ENCODE data around the gene MOB2.

MOB2 gene, protein sequence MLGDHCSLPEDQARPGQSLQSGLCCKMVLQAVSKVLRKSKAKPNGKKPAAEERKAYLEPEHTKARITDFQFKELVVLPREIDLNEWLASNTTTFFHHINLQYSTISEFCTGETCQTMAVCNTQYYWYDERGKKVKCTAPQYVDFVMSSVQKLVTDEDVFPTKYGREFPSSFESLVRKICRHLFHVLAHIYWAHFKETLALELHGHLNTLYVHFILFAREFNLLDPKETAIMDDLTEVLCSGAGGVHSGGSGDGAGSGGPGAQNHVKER

DNA sequence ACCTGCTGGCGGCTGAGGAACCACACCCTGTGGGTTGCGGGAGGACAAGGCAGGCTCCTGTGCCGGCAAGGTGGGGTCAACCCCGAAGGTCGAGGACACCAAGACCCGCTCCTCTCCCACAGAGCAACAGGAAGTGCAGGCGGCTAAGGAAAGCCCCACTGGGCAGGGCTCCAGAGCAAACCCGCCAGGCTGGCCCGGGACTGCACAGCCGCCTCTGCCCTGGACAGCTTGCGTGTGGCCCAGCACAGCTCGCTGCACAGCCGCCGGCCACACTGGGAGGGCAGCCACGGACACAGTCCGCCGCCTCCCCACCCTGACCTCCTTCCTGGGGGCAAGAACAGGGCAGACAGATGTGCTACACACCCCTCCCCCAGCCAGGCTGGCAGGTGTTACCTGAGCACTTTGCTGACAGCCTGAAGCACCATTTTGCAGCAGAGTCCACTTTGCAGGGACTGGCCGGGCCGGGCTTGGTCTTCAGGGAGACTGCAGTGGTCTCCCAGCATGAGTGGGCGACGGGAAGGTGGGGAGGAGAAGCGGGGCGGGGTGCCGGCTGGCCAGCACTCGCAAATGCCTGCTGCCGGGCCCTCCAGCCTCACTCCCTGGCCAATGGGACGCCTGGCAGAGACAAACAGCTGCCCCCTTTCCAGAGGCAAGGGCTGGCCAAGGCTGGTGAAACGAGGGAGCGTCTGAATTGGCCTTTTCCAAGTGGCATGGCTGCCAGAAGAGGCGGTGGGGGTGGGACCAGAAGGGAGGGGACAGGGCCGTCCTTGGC is at the start of gene MOB2:
Gene MOB2, minus strand, starts transcription at position 726 of the 772 bp plus-strand sequence. Its CDS starts 223 bp downstream, at position 503.
- H3K4me3 Mint-ChIP-seq: no peak within 1 kb of the TSS
- H3K27ac Mint-ChIP-seq: no peak within 1 kb of the TSS

DNA sequence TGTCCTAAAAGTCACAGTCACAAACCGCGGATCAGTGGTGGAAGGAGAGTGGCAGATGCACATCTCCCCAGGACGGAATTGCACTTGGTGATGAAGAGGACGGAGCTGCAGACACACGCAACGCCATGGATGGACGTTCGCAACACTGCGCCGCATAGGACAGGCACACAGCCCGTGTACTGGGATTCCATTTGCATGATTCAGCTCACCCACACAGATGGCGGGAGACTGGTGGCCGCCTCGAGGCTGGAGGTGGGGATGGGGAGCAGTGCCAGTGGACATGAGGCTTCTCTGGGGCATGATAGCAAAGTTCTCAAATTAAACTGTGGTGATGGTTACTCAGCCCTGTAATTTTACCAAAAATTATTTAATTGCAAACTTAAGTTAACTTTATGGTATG is 48.1 kb upstream of the MOB2 start:
- Mint-ChIP-seq H3K36me3 (no peaks in the 10 kb centered on the region), H3K4me3 (no peak overlapping the region), H3K27ac (no peak overlapping the region), H3K27me3 (no peaks in the 10 kb centered on the region), H3K9me3 (no peaks in the 10 kb centered on the region), H3K4me1 (peaks cover 38% of the 10 kb centered on the region)

More for the DNA sequence above, at the start of gene MOB2:
- peaks cover 27% of the 10 kb centered on the region for H3K4me1 Mint-ChIP-seq
- peaks cover 1% of the 10 kb centered on the region for H3K36me3 Mint-ChIP-seq
- no peaks in the 10 kb centered on the region for H3K9me3 Mint-ChIP-seq
- H3K27me3 Mint-ChIP-seq: no peaks in the 10 kb centered on the region

DNA sequence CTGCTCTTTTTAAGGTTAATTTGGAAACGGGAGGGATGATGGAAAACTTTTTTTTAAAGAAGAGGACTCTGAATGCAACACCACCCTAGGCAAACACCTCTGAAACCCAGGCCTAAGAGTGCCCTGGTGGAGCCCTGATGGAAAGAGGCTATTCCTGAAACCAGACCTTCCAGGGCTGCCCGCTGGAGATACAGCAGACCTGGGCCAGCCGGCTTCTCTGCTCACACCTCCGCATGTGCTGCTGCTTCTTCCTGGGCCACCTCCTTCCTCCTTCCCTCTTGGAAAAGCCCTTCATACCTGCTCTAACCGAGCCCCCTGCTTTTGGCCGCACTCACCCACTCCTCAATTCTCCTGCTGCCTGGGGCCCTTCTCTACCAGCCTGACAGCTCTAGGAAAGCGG is 47.6 kb upstream of the MOB2 start:
- Mint-ChIP-seq H3K36me3 (no peaks in the 10 kb centered on the region), H3K4me3 (no peak overlapping the region), H3K4me1 (peaks cover 41% of the 10 kb centered on the region), H3K27ac (no peak overlapping the region), H3K27me3 (no peaks in the 10 kb centered on the region), H3K9me3 (no peaks in the 10 kb centered on the region)

DNA sequence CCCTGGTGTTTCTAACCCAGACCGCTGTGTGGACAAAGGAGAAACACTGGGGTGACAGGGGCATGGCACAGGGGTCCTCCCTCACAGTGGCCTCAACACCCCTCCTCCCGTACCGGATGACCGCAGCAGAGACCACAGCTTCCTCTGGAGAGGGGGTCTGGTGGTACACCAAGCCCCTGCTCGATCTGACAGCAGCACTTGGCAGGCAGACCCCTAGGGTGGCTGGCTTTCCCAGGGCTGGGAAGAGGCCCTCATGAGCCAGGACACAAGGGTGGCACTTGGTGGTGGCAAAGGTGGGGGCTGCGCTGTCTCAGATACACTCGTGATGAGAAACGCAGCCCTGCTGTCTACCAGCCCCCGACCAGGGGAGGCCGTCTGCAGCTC is 46.8 kb upstream of the MOB2 start:
- no peak overlapping the region for H3K27ac Mint-ChIP-seq
- no peak overlapping the region for H3K4me3 Mint-ChIP-seq
- no peaks in the 10 kb centered on the region for H3K9me3 Mint-ChIP-seq
- H3K4me1 Mint-ChIP-seq: peaks cover 45% of the 10 kb centered on the region
- no peaks in the 10 kb centered on the region for H3K27me3 Mint-ChIP-seq
- H3K36me3 Mint-ChIP-seq: no peaks in the 10 kb centered on the region

DNA sequence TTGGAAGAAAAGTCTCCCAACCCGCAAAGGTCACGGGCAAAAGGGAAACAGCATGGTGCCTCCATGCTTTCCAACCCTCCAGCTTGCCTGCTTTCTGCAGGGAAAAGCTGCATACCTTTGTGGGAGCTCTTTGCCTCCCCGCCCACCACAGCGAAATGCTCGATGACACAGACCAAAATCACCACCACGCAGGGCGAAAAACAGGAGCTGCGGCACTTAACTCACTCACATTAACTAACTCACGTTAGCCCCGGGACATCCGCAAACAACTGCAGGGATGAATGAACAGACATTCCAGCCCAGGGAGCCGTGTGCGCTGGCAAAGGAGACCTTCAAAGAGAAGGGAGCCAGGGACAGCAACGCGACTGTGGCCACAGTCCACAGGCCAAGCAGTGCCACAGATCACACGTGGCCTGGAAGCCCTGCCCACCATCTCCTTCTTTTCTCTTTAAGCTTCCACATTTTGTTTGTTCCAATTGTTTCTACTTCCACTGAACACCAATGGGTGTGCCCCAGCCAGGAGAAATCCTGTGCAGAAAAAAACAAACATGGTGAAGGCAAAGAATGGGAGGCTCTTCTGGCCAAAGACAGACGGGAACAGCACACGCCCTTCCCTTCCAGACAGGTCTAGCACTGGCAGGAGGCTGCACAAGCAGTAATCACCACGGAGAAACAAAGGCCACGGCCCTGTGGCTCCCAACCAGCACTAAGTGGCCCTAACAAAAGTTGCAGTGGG is 46.2 kb upstream of the MOB2 start:
- no peak overlapping the region for H3K27ac Mint-ChIP-seq
- H3K4me1 Mint-ChIP-seq: peaks cover 51% of the 10 kb centered on the region
- H3K4me3 Mint-ChIP-seq: no peak overlapping the region
- no peaks in the 10 kb centered on the region for H3K9me3 Mint-ChIP-seq
- H3K27me3 Mint-ChIP-seq: no peaks in the 10 kb centered on the region
- no peaks in the 10 kb centered on the region for H3K36me3 Mint-ChIP-seq

- H3K36me3 Mint-ChIP-seq: no peaks in the 10 kb centered on the region
- peaks cover 52% of the 10 kb centered on the region for H3K4me1 Mint-ChIP-seq
- H3K9me3 Mint-ChIP-seq: no peaks in the 10 kb centered on the region
- H3K27ac Mint-ChIP-seq: peak overlapping the region; percentile 65
- no peak overlapping the region for H3K4me3 Mint-ChIP-seq
- H3K27me3 Mint-ChIP-seq: no peaks in the 10 kb centered on the region
These were observed 45.5 kb upstream of the MOB2 start for GRCh38 chr11:1532014-1532586.

GRCh38 chr11:1531449-1532013 is 45.0 kb upstream of the MOB2 start:
- peak overlapping the region; percentile 65 for H3K27ac Mint-ChIP-seq
- no peaks in the 10 kb centered on the region for H3K9me3 Mint-ChIP-seq
- H3K4me1 Mint-ChIP-seq: peaks cover 53% of the 10 kb centered on the region

DNA sequence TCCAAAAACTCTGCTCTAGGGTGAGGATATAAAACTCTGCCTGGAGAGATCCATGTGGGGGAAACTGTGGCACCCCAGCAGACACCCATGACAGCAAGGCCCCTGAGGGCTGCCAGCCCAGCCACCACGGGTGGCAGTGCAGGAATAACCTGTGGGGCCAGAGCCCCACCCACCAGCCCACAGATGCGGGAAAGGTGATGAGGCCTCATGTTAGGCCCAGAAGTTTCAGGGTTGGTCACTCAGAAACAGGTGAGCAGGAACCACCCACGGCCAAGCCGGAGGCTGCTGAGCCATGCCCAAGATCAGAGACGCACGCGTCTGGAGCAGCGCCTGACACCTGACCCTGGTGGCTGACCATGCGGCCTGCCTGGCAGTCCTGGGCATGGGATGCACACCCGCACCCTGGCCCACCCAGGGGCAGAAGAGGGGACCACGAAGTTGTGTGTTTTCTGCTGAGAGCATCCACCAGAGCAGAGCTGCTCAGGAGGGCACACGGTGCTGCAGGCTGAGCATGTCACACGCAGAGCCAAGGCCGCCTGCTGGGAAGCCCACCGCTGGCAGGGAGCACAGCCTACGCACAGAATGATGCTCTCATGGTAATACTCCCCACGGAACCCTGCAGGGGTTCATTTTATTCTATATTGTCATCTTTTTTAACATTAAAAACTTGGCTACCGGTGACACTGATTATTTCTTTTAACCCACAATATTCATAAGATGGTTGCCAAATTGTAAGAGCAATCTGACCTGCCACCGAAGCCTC is 44.3 kb upstream of the MOB2 start:
- H3K27me3 Mint-ChIP-seq: no peaks in the 10 kb centered on the region
- H3K4me1 Mint-ChIP-seq: peaks cover 54% of the 10 kb centered on the region
- H3K9me3 Mint-ChIP-seq: no peaks in the 10 kb centered on the region
- H3K36me3 Mint-ChIP-seq: no peaks in the 10 kb centered on the region
- H3K27ac Mint-ChIP-seq: no peak overlapping the region
- H3K4me3 Mint-ChIP-seq: no peak overlapping the region

More at GRCh38 chr11:1531449-1532013, 45.0 kb upstream of the MOB2 start:
- Mint-ChIP-seq H3K27me3 (no peaks in the 10 kb centered on the region), H3K36me3 (no peaks in the 10 kb centered on the region), H3K4me3 (no peak overlapping the region)

DNA sequence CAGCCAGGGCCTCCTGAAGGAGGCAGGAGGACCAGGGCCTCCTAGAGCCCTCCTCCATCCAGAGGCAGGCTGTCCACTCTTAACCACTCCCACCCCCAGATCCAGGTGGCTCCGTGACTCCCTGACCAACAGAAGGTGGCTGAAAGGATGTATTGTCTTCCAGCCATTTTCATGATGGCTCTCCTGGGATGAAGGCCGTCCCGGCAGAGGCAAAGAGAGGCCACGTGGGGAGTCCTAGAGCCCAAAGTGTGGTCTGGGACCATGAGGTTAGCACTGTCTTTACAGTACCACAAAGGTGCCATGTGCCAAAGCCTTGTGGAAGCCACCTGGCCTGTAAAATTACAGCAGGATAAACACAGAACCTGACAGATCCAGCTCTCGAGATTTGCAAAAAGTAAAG is 43.2 kb upstream of the MOB2 start:
- H3K4me3 Mint-ChIP-seq: no peak overlapping the region
- H3K36me3 Mint-ChIP-seq: no peaks in the 10 kb centered on the region
- peaks cover 45% of the 10 kb centered on the region for H3K4me1 Mint-ChIP-seq
- no peaks in the 10 kb centered on the region for H3K9me3 Mint-ChIP-seq
- H3K27me3 Mint-ChIP-seq: no peaks in the 10 kb centered on the region
- H3K27ac Mint-ChIP-seq: no peak overlapping the region

DNA sequence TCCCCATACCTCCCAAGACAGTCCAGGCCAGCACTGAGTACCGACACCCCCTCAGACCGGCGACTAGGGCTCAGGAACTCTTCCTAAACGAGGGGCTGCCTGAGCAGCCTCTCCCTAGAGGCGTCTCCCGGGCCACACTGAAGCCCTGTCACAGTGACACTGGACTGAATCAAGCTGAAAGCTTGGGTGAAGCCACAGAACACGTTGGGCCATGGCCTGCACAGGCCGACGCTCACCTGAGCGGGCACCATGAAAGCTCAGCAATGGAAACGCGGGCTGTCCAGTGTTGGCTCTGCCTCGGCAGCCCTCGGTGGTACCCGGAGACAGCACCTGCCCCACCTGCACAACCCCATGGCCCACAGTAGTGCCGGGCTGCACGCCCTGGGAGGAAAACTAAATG is 42.7 kb upstream of the MOB2 start:
- Mint-ChIP-seq H3K36me3 (no peaks in the 10 kb centered on the region), H3K27me3 (no peaks in the 10 kb centered on the region), H3K4me3 (no peak overlapping the region), H3K27ac (no peak overlapping the region), H3K4me1 (peaks cover 40% of the 10 kb centered on the region), H3K9me3 (no peaks in the 10 kb centered on the region)

DNA sequence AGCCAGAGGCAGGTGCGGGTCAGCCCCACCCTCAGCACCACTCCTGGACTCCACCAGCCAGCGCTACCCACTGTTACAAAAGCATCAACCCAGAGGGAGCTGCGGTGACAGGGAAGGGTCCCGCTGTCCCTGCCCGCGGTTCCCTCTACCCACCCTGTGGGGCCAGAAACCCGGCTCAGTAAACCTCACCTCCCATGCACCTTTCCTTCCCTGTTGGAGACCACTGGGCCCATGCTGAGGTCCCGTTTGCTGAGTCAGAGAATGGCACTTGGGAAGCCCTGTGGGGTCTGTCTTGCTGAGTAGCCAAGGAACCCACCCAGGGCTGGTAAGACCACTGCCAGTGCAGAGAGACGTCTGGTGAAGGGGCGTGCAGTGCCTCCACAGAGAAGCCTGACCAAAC is 42.1 kb upstream of the MOB2 start:
- Mint-ChIP-seq H3K9me3 (no peaks in the 10 kb centered on the region), H3K27ac (no peak overlapping the region), H3K4me3 (no peak overlapping the region), H3K36me3 (no peaks in the 10 kb centered on the region), H3K27me3 (no peaks in the 10 kb centered on the region), H3K4me1 (peaks cover 41% of the 10 kb centered on the region)

DNA sequence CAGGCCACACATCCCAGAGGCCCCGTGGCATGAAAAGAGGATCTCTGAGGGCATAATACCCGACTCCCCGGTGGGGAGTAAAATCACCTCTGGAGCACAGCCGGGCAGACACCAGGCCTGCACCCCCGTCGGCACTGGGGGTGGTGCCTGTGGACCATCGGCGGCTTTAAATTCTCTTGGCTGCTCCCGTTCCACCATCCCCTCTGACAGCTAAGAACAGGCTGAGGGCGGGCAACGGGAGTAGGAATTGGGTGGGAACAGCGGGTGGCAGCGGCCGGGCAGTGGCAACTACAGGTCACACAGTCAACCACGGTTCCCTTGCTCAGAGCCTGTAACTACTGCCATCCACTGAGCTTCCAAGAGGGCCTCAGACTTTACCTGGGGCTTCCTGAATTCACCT is 40.2 kb upstream of the MOB2 start:
- H3K9me3 Mint-ChIP-seq: no peaks in the 10 kb centered on the region
- no peak overlapping the region for H3K27ac Mint-ChIP-seq
- no peaks in the 10 kb centered on the region for H3K27me3 Mint-ChIP-seq
- peaks cover 45% of the 10 kb centered on the region for H3K4me1 Mint-ChIP-seq
- no peak overlapping the region for H3K4me3 Mint-ChIP-seq
- no peaks in the 10 kb centered on the region for H3K36me3 Mint-ChIP-seq

DNA sequence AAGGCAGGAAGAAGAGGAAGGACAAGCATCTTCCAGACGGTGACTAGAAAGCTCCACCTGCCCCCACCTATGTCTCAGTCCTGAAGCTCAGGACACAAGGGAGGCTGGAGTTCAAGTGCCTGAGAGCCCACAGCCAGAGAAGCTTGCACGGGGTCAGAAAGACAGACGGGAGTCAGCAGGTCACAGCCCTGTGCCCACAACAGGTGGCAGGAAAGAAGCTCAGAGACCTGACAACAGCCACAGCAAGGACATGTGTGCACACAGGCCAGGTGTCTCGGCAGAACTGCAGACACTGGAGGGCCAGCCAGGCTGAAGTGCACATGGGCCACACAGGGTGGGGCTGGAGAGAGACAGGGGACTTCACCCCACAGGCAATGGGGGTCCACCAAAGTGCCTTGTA is 37.2 kb upstream of the MOB2 start:
- Mint-ChIP-seq H3K27me3 (no peaks in the 10 kb centered on the region), H3K27ac (no peak overlapping the region), H3K4me1 (peaks cover 54% of the 10 kb centered on the region), H3K9me3 (no peaks in the 10 kb centered on the region), H3K36me3 (no peaks in the 10 kb centered on the region), H3K4me3 (no peak overlapping the region)

DNA sequence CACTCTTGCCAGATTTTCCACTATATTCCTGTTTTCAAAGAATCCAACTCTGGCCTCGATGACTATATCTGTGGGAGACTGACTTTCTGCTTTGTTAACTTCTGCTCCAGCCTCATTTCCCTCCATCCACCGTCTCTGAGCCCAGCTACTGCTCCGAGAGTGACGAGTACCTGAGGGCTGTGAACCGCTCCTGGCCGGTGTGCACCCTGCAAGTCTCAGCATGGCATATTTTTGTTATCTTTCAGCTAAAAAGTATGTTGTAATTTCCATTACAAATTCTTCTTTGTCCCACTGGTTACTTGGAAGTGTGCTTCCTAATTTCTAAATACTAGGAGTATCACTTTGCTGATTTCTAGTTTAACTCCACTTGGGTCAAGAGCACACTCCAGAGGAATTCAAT is 36.5 kb upstream of the MOB2 start:
- Mint-ChIP-seq H3K4me3 (no peak overlapping the region), H3K9me3 (no peaks in the 10 kb centered on the region), H3K27ac (peak overlapping the region; percentile 41), H3K27me3 (no peaks in the 10 kb centered on the region), H3K36me3 (no peaks in the 10 kb centered on the region), H3K4me1 (peaks cover 52% of the 10 kb centered on the region)

DNA sequence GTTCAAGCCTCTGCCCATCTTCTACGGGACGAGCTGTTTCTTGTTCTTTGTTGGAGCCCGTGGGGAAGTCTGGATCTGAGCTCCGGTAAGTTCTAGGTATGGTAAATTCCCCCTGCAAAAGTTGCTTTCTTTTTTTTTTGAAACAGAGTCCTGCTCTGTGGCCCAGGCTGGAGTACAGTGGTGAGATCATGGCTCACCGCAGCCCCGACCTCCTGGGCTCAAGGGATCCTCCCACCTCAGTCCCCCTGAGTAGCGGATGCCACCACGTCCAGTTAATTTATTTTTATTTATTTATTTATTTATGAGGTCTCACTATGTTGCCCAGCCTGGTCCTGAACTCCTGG is 35.5 kb upstream of the MOB2 start:
- Mint-ChIP-seq H3K4me1 (peaks cover 56% of the 10 kb centered on the region), H3K4me3 (no peak overlapping the region), H3K27me3 (no peaks in the 10 kb centered on the region), H3K36me3 (no peaks in the 10 kb centered on the region), H3K27ac (no peak overlapping the region), H3K9me3 (no peaks in the 10 kb centered on the region)
